ENCODE measurements around the gene APOBEC3G.

DNA sequence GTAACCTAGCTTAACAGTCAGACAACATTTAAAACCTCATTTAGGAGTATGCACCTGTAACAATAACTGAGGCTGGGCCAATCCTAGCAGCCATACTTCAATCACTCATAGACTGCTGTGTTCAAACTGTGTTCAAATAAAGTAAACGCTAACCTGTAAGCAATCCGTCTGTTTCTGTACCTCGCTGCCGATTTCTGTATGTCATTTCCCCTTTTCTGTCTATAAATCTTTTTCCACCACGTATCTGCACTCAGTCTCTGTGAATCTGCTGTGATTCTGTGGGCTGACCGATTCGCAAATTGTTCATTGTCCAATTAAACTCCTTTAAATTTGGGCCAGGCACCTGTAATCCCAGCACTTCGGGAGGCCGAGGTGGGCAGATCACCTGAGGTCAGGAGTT is 32.3 kb downstream of the APOBEC3G start:
- TF ChIP-seq CSRNP3 (CRISPR knock-in tag; IDR thresholded peaks at IDR 0.05) (no peak), ZNF565 (CRISPR knock-in tag; conservative IDR thresholded peaks at IDR 0.05; ENCODE audit: low read depth) (no peak), TOX (CRISPR knock-in tag; IDR thresholded peaks at IDR 0.05; ENCODE audit: borderline replicate concordance) (no peak), POU6F1 (CRISPR knock-in tag; IDR thresholded peaks at IDR 0.05; ENCODE audit: borderline replicate concordance, low read depth) (no peak)

Measured in SK-N-SH treated with all-trans-retinoic acid at 6 μM for 48 hours (cell line).